ENCODE measurements around the gene TCTN1. TPM values are rescaled to one million over a fixed set of nuclear protein-coding genes. Genes with fewer than 3 reads are reported as not detected.

The TCTN1 gene
- total and polyA plus RNA-seq, 2 of the 13 experiments (the other 11 are each of a cell fraction or from before 2014, with no cell fraction given), result 13.6 to 16.0 TPM

- TF ChIP-seq TMF1 (CRISPR knock-in tag; IDR thresholded peaks at IDR 0.05; ENCODE audit: low read depth) (no peak), ZBTB38 (CRISPR knock-in tag; IDR thresholded peaks at IDR 0.05) (no peak), ZNF552 (CRISPR knock-in tag; IDR thresholded peaks at IDR 0.05; ENCODE audit: borderline replicate concordance) (no peak), ZNF460 (CRISPR knock-in tag; IDR thresholded peaks at IDR 0.05; ENCODE audit: borderline replicate concordance) (peak; percentile 49; the same call in 1 of the 2 replicates), SNAPC2 (CRISPR knock-in tag; IDR thresholded peaks at IDR 0.05) (no peak), ZNF20 (CRISPR knock-in tag; IDR thresholded peaks at IDR 0.05) (no peak), SOX6 (IDR thresholded peaks at IDR 0.05) (no peak), SOX6 (CRISPR knock-in tag; IDR thresholded peaks at IDR 0.05) (peak; percentile 89), ZNF569 (CRISPR knock-in tag; IDR thresholded peaks at IDR 0.05; ENCODE audit: borderline replicate concordance) (no peak), NPAS2 (CRISPR knock-in tag; IDR thresholded peaks at IDR 0.05; ENCODE audit: borderline replicate concordance) (no peak), ZNF670 (CRISPR knock-in tag; IDR thresholded peaks at IDR 0.05; ENCODE audit: borderline replicate concordance) (peak; percentile 60; the same call in 1 of the 2 replicates), ZNF318 (CRISPR knock-in tag; IDR thresholded peaks at IDR 0.05) (no peak), MLXIP (CRISPR knock-in tag; IDR thresholded peaks at IDR 0.05; ENCODE audit: borderline replicate concordance) (no peak)
- TF ChIP-seq, protein P1, sequence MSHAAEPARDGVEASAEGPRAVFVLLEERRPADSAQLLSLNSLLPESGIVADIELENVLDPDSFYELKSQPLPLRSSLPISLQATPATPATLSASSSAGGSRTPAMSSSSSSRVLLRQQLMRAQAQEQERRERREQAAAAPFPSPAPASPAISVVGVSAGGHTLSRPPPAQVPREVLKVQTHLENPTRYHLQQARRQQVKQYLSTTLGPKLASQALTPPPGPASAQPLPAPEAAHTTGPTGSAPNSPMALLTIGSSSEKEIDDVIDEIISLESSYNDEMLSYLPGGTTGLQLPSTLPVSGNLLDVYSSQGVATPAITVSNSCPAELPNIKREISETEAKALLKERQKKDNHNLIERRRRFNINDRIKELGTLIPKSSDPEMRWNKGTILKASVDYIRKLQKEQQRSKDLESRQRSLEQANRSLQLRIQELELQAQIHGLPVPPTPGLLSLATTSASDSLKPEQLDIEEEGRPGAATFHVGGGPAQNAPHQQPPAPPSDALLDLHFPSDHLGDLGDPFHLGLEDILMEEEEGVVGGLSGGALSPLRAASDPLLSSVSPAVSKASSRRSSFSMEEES (CRISPR knock-in tag; IDR thresholded peaks at IDR 0.05), result peak; percentile 67; the same call in 1 of the 2 replicates
- TF ChIP-seq, protein P2, sequence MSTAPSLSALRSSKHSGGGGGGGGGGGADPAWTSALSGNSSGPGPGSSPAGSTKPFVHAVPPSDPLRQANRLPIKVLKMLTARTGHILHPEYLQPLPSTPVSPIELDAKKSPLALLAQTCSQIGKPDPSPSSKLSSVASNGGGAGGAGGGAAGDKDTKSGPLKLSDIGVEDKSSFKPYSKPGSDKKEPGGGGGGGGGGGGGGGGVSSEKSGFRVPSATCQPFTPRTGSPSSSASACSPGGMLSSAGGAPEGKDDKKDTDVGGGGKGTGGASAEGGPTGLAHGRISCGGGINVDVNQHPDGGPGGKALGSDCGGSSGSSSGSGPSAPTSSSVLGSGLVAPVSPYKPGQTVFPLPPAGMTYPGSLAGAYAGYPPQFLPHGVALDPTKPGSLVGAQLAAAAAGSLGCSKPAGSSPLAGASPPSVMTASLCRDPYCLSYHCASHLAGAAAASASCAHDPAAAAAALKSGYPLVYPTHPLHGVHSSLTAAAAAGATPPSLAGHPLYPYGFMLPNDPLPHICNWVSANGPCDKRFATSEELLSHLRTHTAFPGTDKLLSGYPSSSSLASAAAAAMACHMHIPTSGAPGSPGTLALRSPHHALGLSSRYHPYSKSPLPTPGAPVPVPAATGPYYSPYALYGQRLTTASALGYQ (CRISPR knock-in tag; IDR thresholded peaks at IDR 0.05), result peak; percentile 77; the same call in 1 of the 2 replicates
These were observed 22.4 kb upstream of the TCTN1 start (continued) for GRCh38 chr12:110591451-110592051.
